ENCODE results near the gene TOX2. TPM values are rescaled to one million over a fixed set of nuclear protein-coding genes. Genes with fewer than 3 reads are reported as not detected.

TOX2 gene
- total RNA-seq, 5 donors from 2014 or later (not counting 1 experiment from before 2014, with no cell fraction given): 0.38 to 3.0 (median 1.6) TPM

GRCh38 chr20:43925215-43925614 lies 10.6 kb downstream of the TOX2 start:
- peaks cover 13 to 20% of the 10 kb centered on the region in 2 donors for H3K27me3 Mint-ChIP-seq
- H3K27ac Mint-ChIP-seq: peak overlapping the region; percentile 25 to 57
- Histone ChIP-seq H3K27ac (ENCODE audit: low read length) (no peak overlapping the region), H3K9me3 (no peaks in the 10 kb centered on the region), H3K36me3 (ENCODE audit: control insufficient read depth in 2 of 2, extremely low read depth in 1 of 2, insufficient read depth in 1 of 2, low read length in 1 of 2) (no peaks in the 10 kb centered on the region), H3K4me3 (ENCODE audit: control insufficient read depth in 1 of 2, extremely low read depth in 1 of 2, low read length in 1 of 2) (peak overlapping the region in 1 of 2 donors; percentile 67), H3K27me3 (replicated peaks in 1 of 2; ENCODE audit: control insufficient read depth in 2 of 2, extremely low read depth in 1 of 2, insufficient read depth in 2 of 2, low read length in 1 of 2) (peaks cover 0 to 37% of the 10 kb centered on the region in 2 experiments), H3K4me1 (ENCODE audit: control insufficient read depth in 1 of 2, extremely low read depth in 1 of 2, insufficient read depth in 2 of 2, low read length in 2 of 2) (peaks cover 52 to 59% of the 10 kb centered on the region in 2 experiments)
- H3K36me3 Mint-ChIP-seq: no peaks in the 10 kb centered on the region
- 15% methylated on average over 10 of the region's 10 CpGs for WGBS (ENCODE audit: insufficient coverage)
- H3K4me3 Mint-ChIP-seq: peak overlapping the region; percentile 37 to 75 (median 47)
- DNase-seq: peak in 25 of 35 experiments; percentile 20 to 57 (median 37)
- ChIA-PET CTCF (no interaction called here), POLR2A (interaction anchor here in 1 of 2 donors (0.7 kb wide), 1 partner anchor 16 kb away, joined by 4 read pairs; no protein-coding TSS in a partner anchor)
- H3K4me1 Mint-ChIP-seq: peaks cover 50 to 63% (median 61%) of the 10 kb centered on the region in 3 donors
- H3K9me3 Mint-ChIP-seq: no peaks in the 10 kb centered on the region
- ATAC-seq (replicated peaks in 1 of 4): peak; percentile 54 to 80 (median 73)

DNA sequence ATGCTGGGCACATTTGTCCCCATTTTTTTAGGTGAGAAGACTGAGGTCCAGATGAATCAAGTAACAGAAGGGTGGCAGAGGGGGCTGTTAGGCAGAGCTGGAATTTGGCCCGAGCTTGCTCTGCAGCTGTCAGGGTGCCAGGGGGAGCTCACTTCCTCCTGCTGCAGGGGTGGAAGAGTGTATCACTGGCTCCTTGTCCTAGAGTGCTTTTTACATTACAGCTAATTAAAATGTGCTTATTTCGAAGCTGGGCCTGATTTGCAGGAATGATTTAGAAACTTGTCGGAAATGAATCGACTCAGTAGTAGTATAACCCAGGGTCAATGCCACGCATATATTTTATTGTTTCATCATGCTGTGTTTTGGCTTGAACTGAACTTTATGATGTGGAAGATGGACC lies 11.1 kb downstream of the TOX2 start:
- peak overlapping the region in 1 of 2 donors; percentile 67 for H3K4me3 ChIP-seq (ENCODE audit: control insufficient read depth in 1 of 2, extremely low read depth in 1 of 2, low read length in 1 of 2)
- no peaks in the 10 kb centered on the region for H3K9me3 Mint-ChIP-seq
- H3K4me1 ChIP-seq (ENCODE audit: control insufficient read depth in 1 of 2, extremely low read depth in 1 of 2, insufficient read depth in 2 of 2, low read length in 2 of 2): peaks cover 52 to 60% of the 10 kb centered on the region in 2 experiments
- H3K27me3 ChIP-seq (replicated peaks in 1 of 2; ENCODE audit: control insufficient read depth in 2 of 2, extremely low read depth in 1 of 2, insufficient read depth in 2 of 2, low read length in 1 of 2): peaks cover 0 to 32% of the 10 kb centered on the region in 2 experiments
- H3K27ac Mint-ChIP-seq: peak overlapping the region in 1 of 2 donors; percentile 28
- DNase-seq (peak in 22 of 35 experiments; percentile 17 to 56 (median 37)), ATAC-seq (replicated peaks in 1 of 4) (peak; percentile 68 to 78 (median 76))
- H3K27me3 Mint-ChIP-seq: peaks cover 13 to 21% of the 10 kb centered on the region in 2 donors
- no peaks in the 10 kb centered on the region for H3K36me3 Mint-ChIP-seq
- H3K4me3 Mint-ChIP-seq: peak overlapping the region; percentile 37 to 75 (median 47)
- H3K36me3 ChIP-seq (ENCODE audit: control insufficient read depth in 2 of 2, extremely low read depth in 1 of 2, insufficient read depth in 1 of 2, low read length in 1 of 2): no peaks in the 10 kb centered on the region
- ChIA-PET POLR2A (interaction anchor here in 1 of 2 donors (0.7 kb wide), 1 partner anchor 15 kb away, joined by 4 read pairs; no protein-coding TSS in a partner anchor), CTCF (no interaction called here)
- no peaks in the 10 kb centered on the region for H3K9me3 ChIP-seq
- no peak overlapping the region for H3K27ac ChIP-seq (ENCODE audit: low read length)
- 83% methylated on average over 4 of the region's 5 CpGs for WGBS (ENCODE audit: insufficient coverage)
- peaks cover 50 to 63% (median 61%) of the 10 kb centered on the region in 3 donors for H3K4me1 Mint-ChIP-seq

DNA sequence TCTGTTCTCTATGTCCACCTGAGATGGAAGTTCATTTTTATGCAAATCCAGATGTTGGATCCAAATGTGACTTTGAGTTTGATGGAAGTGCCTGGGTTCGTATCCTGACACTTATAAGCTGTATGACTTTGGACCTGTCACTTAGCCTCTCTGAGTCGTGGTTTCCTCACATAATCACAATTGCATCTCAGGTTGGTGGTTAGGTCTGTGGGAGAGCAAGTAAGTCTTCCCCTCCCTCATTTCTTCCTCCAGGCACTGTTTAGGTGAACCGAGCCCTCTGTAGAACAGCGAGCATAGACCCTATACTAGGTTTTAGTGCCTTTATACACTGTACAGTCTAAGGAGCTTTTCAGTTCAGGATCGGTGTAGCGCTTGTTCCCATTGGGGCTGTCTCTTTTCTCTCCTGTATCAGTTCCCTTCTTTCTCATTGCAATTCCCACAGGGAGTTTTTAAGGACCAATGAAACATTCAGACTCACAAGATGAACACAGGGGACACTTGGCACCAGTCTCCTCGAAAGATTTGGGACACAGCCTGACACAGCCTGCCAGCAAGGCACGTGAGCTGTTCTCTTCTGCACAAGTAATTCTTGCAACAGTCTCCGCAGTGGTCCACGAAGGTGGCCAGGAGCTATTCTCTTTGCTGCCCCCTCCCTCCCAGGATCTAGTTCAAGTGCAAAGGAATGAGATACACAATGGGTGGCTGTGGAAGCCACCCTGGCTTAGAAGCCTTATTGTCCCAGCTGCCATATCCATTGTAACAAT lies 11.8 kb downstream of the TOX2 start:
- H3K27ac ChIP-seq (ENCODE audit: low read length): no peak overlapping the region
- H3K9me3 Mint-ChIP-seq: no peaks in the 10 kb centered on the region
- H3K4me3 Mint-ChIP-seq: peak overlapping the region in 1 of 3 donors; percentile 75
- H3K36me3 ChIP-seq (ENCODE audit: control insufficient read depth in 2 of 2, extremely low read depth in 1 of 2, insufficient read depth in 1 of 2, low read length in 1 of 2): no peaks in the 10 kb centered on the region
- WGBS (ENCODE audit: insufficient coverage): 88% methylated on average over 3 of the region's 10 CpGs
- CTCF ChIA-PET: no interaction called here
- POLR2A ChIA-PET: no interaction called here
- no peaks in the 10 kb centered on the region for H3K9me3 ChIP-seq
- ATAC-seq (replicated peaks in 1 of 4) (peak in 2 of 4 experiments; percentile 20 to 35), DNase-seq (no peak)
- peaks cover 0 to 36% of the 10 kb centered on the region in 2 experiments for H3K27me3 ChIP-seq (replicated peaks in 1 of 2; ENCODE audit: control insufficient read depth in 2 of 2, extremely low read depth in 1 of 2, insufficient read depth in 2 of 2, low read length in 1 of 2)
- no peaks in the 10 kb centered on the region for H3K36me3 Mint-ChIP-seq
- H3K4me3 ChIP-seq (ENCODE audit: control insufficient read depth in 1 of 2, extremely low read depth in 1 of 2, low read length in 1 of 2): peak overlapping the region in 1 of 2 donors; percentile 0
- no peak overlapping the region for H3K27ac Mint-ChIP-seq
- peaks cover 45 to 60% of the 10 kb centered on the region in 2 experiments for H3K4me1 ChIP-seq (ENCODE audit: control insufficient read depth in 1 of 2, extremely low read depth in 1 of 2, insufficient read depth in 2 of 2, low read length in 2 of 2)
- peaks cover 47 to 58% (median 57%) of the 10 kb centered on the region in 3 donors for H3K4me1 Mint-ChIP-seq
- H3K27me3 Mint-ChIP-seq: peaks cover 13 to 25% of the 10 kb centered on the region in 2 donors

GRCh38 chr20:43931976-43932375 lies 17.3 kb downstream of the TOX2 start:
- H3K27me3 Mint-ChIP-seq: peaks cover 0 to 14% of the 10 kb centered on the region in 2 donors
- no peaks in the 10 kb centered on the region for H3K9me3 Mint-ChIP-seq
- H3K36me3 Mint-ChIP-seq: no peaks in the 10 kb centered on the region
- H3K4me3 Mint-ChIP-seq: no peak overlapping the region
- no peak for ATAC-seq (replicated peaks in 1 of 4)
- no peaks in the 10 kb centered on the region for H3K36me3 ChIP-seq (ENCODE audit: control insufficient read depth in 2 of 2, extremely low read depth in 1 of 2, insufficient read depth in 1 of 2, low read length in 1 of 2)
- no peak for DNase-seq
- ChIA-PET CTCF (no interaction called here), POLR2A (no interaction called here)
- H3K27ac ChIP-seq (ENCODE audit: low read length): no peak overlapping the region
- peaks cover 0 to 38% of the 10 kb centered on the region in 2 experiments for H3K27me3 ChIP-seq (replicated peaks in 1 of 2; ENCODE audit: control insufficient read depth in 2 of 2, extremely low read depth in 1 of 2, insufficient read depth in 2 of 2, low read length in 1 of 2)
- H3K27ac Mint-ChIP-seq: no peak overlapping the region
- H3K9me3 ChIP-seq: no peaks in the 10 kb centered on the region
- WGBS (ENCODE audit: insufficient coverage): 80% methylated on average over 1 of the region's 2 CpGs
- H3K4me1 Mint-ChIP-seq: peaks cover 9 to 20% (median 15%) of the 10 kb centered on the region in 3 donors
- peaks cover 4 to 17% of the 10 kb centered on the region in 2 experiments for H3K4me1 ChIP-seq (ENCODE audit: control insufficient read depth in 1 of 2, extremely low read depth in 1 of 2, insufficient read depth in 2 of 2, low read length in 2 of 2)
- no peak overlapping the region for H3K4me3 ChIP-seq (ENCODE audit: control insufficient read depth in 1 of 2, extremely low read depth in 1 of 2, low read length in 1 of 2)

DNA sequence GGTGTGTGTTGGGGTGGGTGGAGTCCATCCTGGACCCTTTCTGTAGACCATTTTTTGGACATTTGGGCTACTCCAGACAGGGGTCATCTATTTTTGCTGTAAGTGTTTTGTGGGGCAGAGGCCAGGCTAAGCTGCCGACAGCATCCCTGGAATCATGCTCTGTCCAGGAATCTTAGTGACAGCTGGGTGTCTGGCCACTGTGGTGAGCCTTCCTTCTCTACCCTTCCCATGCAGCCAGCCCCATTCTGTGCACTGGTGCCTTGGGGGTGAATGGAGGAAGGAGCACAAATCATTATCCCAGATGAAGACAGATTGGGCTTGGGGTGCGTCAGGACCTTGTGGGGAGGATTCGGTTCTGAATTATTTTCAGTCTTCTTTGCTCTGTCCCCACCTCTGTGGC lies 20.2 kb downstream of the TOX2 start:
- Histone ChIP-seq H3K27ac (ENCODE audit: low read length) (no peak overlapping the region), H3K4me1 (ENCODE audit: control insufficient read depth in 1 of 2, extremely low read depth in 1 of 2, insufficient read depth in 2 of 2, low read length in 2 of 2) (peaks cover 25 to 26% of the 10 kb centered on the region in 2 experiments), H3K9me3 (no peaks in the 10 kb centered on the region), H3K36me3 (ENCODE audit: control insufficient read depth in 2 of 2, extremely low read depth in 1 of 2, insufficient read depth in 1 of 2, low read length in 1 of 2) (no peaks in the 10 kb centered on the region), H3K27me3 (replicated peaks in 1 of 2; ENCODE audit: control insufficient read depth in 2 of 2, extremely low read depth in 1 of 2, insufficient read depth in 2 of 2, low read length in 1 of 2) (peaks cover 0 to 49% of the 10 kb centered on the region in 2 experiments), H3K4me3 (ENCODE audit: control insufficient read depth in 1 of 2, extremely low read depth in 1 of 2, low read length in 1 of 2) (no peak overlapping the region)
- peaks cover 13 to 25% (median 18%) of the 10 kb centered on the region in 3 donors for H3K4me1 Mint-ChIP-seq
- H3K9me3 Mint-ChIP-seq: no peaks in the 10 kb centered on the region
- WGBS (ENCODE audit: insufficient coverage): 100% methylated on average over 1 of the region's 3 CpGs
- CTCF ChIA-PET: no interaction called here
- POLR2A ChIA-PET: no interaction called here
- H3K27me3 Mint-ChIP-seq: peaks cover 3 to 17% of the 10 kb centered on the region in 2 donors
- DNase-seq: no peak
- no peak for ATAC-seq (replicated peaks in 1 of 4)
- no peaks in the 10 kb centered on the region for H3K36me3 Mint-ChIP-seq
- H3K27ac Mint-ChIP-seq: no peak overlapping the region
- H3K4me3 Mint-ChIP-seq: no peak overlapping the region

- Mint-ChIP-seq H3K27me3 (peaks cover 3 to 14% of the 10 kb centered on the region in 2 donors), H3K4me1 (peaks cover 21 to 32% (median 30%) of the 10 kb centered on the region in 3 donors), H3K4me3 (no peak overlapping the region), H3K36me3 (no peaks in the 10 kb centered on the region), H3K9me3 (no peaks in the 10 kb centered on the region), H3K27ac (no peak overlapping the region)
- ChIA-PET POLR2A (interaction anchor here in 1 of 2 donors (0.5 kb wide), 1 partner anchor 15 kb away, joined by 3 read pairs; no protein-coding TSS in a partner anchor), CTCF (no interaction called here)
- H3K9me3 ChIP-seq: no peaks in the 10 kb centered on the region
- H3K36me3 ChIP-seq (ENCODE audit: control insufficient read depth in 2 of 2, extremely low read depth in 1 of 2, insufficient read depth in 1 of 2, low read length in 1 of 2): no peaks in the 10 kb centered on the region
- H3K4me1 ChIP-seq (ENCODE audit: control insufficient read depth in 1 of 2, extremely low read depth in 1 of 2, insufficient read depth in 2 of 2, low read length in 2 of 2): peaks cover 35 to 36% of the 10 kb centered on the region in 2 experiments
- H3K27ac ChIP-seq (ENCODE audit: low read length): no peak overlapping the region
- no peak overlapping the region for H3K4me3 ChIP-seq (ENCODE audit: control insufficient read depth in 1 of 2, extremely low read depth in 1 of 2, low read length in 1 of 2)
- DNase-seq (no peak), ATAC-seq (replicated peaks in 1 of 4) (no peak)
- peaks cover 0 to 44% of the 10 kb centered on the region in 2 experiments for H3K27me3 ChIP-seq (replicated peaks in 1 of 2; ENCODE audit: control insufficient read depth in 2 of 2, extremely low read depth in 1 of 2, insufficient read depth in 2 of 2, low read length in 1 of 2)
- whole genome bisulfite sequencing (ENCODE audit: insufficient coverage): 97% methylated on average over 4 of the region's 4 CpGs
Measured at GRCh38 chr20:43936104-43936770, 21.6 kb downstream of the TOX2 start.
